Forelimb muscle (tissue), 1 donor: ENCODE data around the gene BCAR1. TPM values are rescaled to one million over a fixed set of nuclear protein-coding genes. Genes with fewer than 3 reads are reported as not detected.
A peak's percentile ranks its signal among the peaks of the same experiment; 100 is the strongest.
"Not testable (repeated sequence)": the region's sequence is repeated elsewhere in the genome, so short reads cannot be mapped to it uniquely, and the experiment has no call there.

Experiments
- DNase-seq: peaks from one replicate; pipeline ENCODE4 v3.0.0-alpha.2; 2013; ENCODE audit warnings: low read depth
- polyA plus RNA-seq: library from polyadenylated mRNA; unstranded; fragments of 120-200 nt; gene quantifications from one replicate; pipeline ENCODE4 v1.2.1, GENCODE V29; 2013; ENCODE audit not compliant: insufficient read length

The BCAR1 gene
- polyA plus RNA-seq, 1 donor = 58.6 TPM

GRCh38 chr16:75224306-75225082 is 26.9 kb downstream of the BCAR1 start:
- no peak for DNase-seq

GRCh38 chr16:75223129-75223528 is 28.3 kb downstream of the BCAR1 start:
- not testable (repeated sequence) for DNase-seq

GRCh38 chr16:75222271-75222783 is 29.1 kb downstream of the BCAR1 start:
- peak; percentile 49 for DNase-seq

- DNase-seq = no peak
These were observed 31.6 kb downstream of the BCAR1 start for GRCh38 chr16:75219838-75220237.

GRCh38 chr16:75219088-75219487 is 32.3 kb downstream of the BCAR1 start:
- DNase-seq = no peak

- no peak for DNase-seq
These were observed 33.0 kb downstream of the BCAR1 start, which contains the start of gene CTRB1 for GRCh38 chr16:75218256-75219076. Gene CTRB1 (plus strand): TSS chr16:75218988. CDS start chr16:75219008, 20 bp downstream.

GRCh38 chr16:75217389-75217851 is 34.0 kb downstream of the BCAR1 start:
- DNase-seq = no peak

- no peak for DNase-seq
These were observed 34.8 kb downstream of the BCAR1 start for GRCh38 chr16:75216576-75216975.

- DNase-seq = no peak
These were observed 35.3 kb downstream of the BCAR1 start for GRCh38 chr16:75216127-75216526.

- DNase-seq = not testable (repeated sequence)
These were observed 40.1 kb downstream of the BCAR1 start for GRCh38 chr16:75211286-75211685.

GRCh38 chr16:75209944-75210343 is 41.5 kb downstream of the BCAR1 start:
- DNase-seq = no peak

GRCh38 chr16:75209514-75209913 is 41.9 kb downstream of the BCAR1 start:
- not testable (repeated sequence) for DNase-seq

GRCh38 chr16:75208861-75209505 is 42.4 kb downstream of the BCAR1 start:
- no peak for DNase-seq

GRCh38 chr16:75208242-75208825 is 43.1 kb downstream of the BCAR1 start:
- no peak for DNase-seq

- DNase-seq = no peak
These were observed 43.6 kb downstream of the BCAR1 start for GRCh38 chr16:75207831-75208230.

- DNase-seq = no peak
These were observed 44.5 kb downstream of the BCAR1 start, which contains the start of gene CTRB2 for GRCh38 chr16:75206749-75207451. Gene CTRB2 (minus strand): TSS chr16:75207161. CDS start chr16:75207141, 20 bp downstream.

GRCh38 chr16:75205961-75206748 is 45.3 kb downstream of the BCAR1 start:
- not testable (repeated sequence) for DNase-seq

GRCh38 chr16:75205438-75205837 is 46.0 kb downstream of the BCAR1 start:
- not testable (repeated sequence) for DNase-seq

- DNase-seq = not testable (repeated sequence)
These were observed 46.5 kb downstream of the BCAR1 start for GRCh38 chr16:75204905-75205304.

- no peak for DNase-seq
These were observed 47.0 kb downstream of the BCAR1 start for GRCh38 chr16:75204410-75204758.
